ENCODE data around the gene NAV3.

- TF ChIP-seq, protein P1, sequence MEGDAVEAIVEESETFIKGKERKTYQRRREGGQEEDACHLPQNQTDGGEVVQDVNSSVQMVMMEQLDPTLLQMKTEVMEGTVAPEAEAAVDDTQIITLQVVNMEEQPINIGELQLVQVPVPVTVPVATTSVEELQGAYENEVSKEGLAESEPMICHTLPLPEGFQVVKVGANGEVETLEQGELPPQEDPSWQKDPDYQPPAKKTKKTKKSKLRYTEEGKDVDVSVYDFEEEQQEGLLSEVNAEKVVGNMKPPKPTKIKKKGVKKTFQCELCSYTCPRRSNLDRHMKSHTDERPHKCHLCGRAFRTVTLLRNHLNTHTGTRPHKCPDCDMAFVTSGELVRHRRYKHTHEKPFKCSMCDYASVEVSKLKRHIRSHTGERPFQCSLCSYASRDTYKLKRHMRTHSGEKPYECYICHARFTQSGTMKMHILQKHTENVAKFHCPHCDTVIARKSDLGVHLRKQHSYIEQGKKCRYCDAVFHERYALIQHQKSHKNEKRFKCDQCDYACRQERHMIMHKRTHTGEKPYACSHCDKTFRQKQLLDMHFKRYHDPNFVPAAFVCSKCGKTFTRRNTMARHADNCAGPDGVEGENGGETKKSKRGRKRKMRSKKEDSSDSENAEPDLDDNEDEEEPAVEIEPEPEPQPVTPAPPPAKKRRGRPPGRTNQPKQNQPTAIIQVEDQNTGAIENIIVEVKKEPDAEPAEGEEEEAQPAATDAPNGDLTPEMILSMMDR (IDR thresholded peaks at IDR 0.05), result no peak
- no peak for TF ChIP-seq SMC3 (IDR thresholded peaks at IDR 0.05; ENCODE audit: low read depth, low read length)
- TF ChIP-seq YY1 (IDR thresholded peaks at IDR 0.05; ENCODE audit: low read depth), result no peak
- TF ChIP-seq EP300 (IDR thresholded peaks at IDR 0.05; ENCODE audit: borderline replicate concordance in 1 of 2, low read depth in 1 of 2, low read length in 1 of 2), result no peak
- TF ChIP-seq TCF12 (IDR thresholded peaks at IDR 0.05), result no peak
- TF ChIP-seq POLR2AphosphoS5 (IDR thresholded peaks at IDR 0.05; ENCODE audit: low read depth, low read length), result no peak
- TF ChIP-seq USF2 (IDR thresholded peaks at IDR 0.05; ENCODE audit: borderline replicate concordance, low read depth, low read length), result no peak
Measured at GRCh38 chr12:77918046-77918445, 87.4 kb downstream of the NAV3 start.
